Subcutaneous abdominal adipose tissue (tissue), 5 donors: Measurements from ENCODE around the gene CARD14.

Experiments
- H3K27ac ChIP-seq: one replicate; pipeline ENCODE4 v1.7.0; 2013; ENCODE audit warnings: low read depth, mild to moderate bottlenecking, inconsistent platforms, low read length, moderate library complexity
- H3K27me3 ChIP-seq, 5 donors: one replicate each; pipeline ENCODE4 v1.7.0; 2013; ENCODE audit warnings: low read length in 5 of 5, inconsistent platforms in 1 of 5; ENCODE audit not compliant: control insufficient read depth in 5 of 5, insufficient read depth in 4 of 5
- H3K36me3 ChIP-seq, 5 donors: one replicate each; pipeline ENCODE4 v1.7.0; 2013; ENCODE audit warnings: low read length in 5 of 5; ENCODE audit not compliant: control insufficient read depth in 5 of 5, insufficient read depth in 5 of 5
- H3K4me1 ChIP-seq, 5 donors: one replicate each; pipeline ENCODE4 v1.7.0; 2013; ENCODE audit warnings: low read length in 5 of 5, mild to moderate bottlenecking in 3 of 5, moderate library complexity in 1 of 5; ENCODE audit not compliant: control insufficient read depth in 5 of 5, insufficient read depth in 5 of 5
- H3K4me3 ChIP-seq, 5 donors: one replicate each; pipeline ENCODE4 v1.7.0; 2013; ENCODE audit warnings: low read length in 5 of 5, low read depth in 1 of 5
- H3K9ac ChIP-seq, 5 donors: one replicate each; pipeline ENCODE4 v1.7.0; 2013; ENCODE audit warnings: low read length in 5 of 5, mild to moderate bottlenecking in 4 of 5, moderate library complexity in 3 of 5
- H3K9me3 ChIP-seq, 5 donors: one replicate each; pipeline ENCODE4 v1.7.0; 2013; ENCODE audit warnings: low read length in 5 of 5; ENCODE audit not compliant: control insufficient read depth in 5 of 5
- donor health status: healthy.
- donor health status: healthy.
- donor health status: healthy.
- donor health status: healthy.
- donor health status: healthy.

CARD14 gene

GRCh38 chr17:80220736-80221215 lies 50.9 kb downstream of the CARD14 start:
- H3K4me3 ChIP-seq = peak overlapping the region; percentile 64 to 95 (median 89)
- no peak overlapping the region for H3K27ac ChIP-seq
- H3K36me3 ChIP-seq = peaks cover 0 to 30% (median 18%) of the 10 kb centered on the region in 5 donors
- H3K9ac ChIP-seq = peak overlapping the region in 4 of 5 donors; percentile 28 to 95 (median 68)
- peaks cover 4 to 28% (median 22%) of the 10 kb centered on the region in 5 donors for H3K4me1 ChIP-seq
- no peaks in the 10 kb centered on the region for H3K27me3 ChIP-seq
- no peaks in the 10 kb centered on the region for H3K9me3 ChIP-seq

- peaks cover 0 to 25% (median 12%) of the 10 kb centered on the region in 5 donors for H3K36me3 ChIP-seq
- H3K4me3 ChIP-seq = peak overlapping the region; percentile 64 to 95 (median 69)
- peak overlapping the region in 3 of 5 donors; percentile 53 to 69 (median 58) for H3K9ac ChIP-seq
- no peak overlapping the region for H3K27ac ChIP-seq
- H3K27me3 ChIP-seq = no peaks in the 10 kb centered on the region
- peaks cover 4 to 28% (median 22%) of the 10 kb centered on the region in 5 donors for H3K4me1 ChIP-seq
- no peaks in the 10 kb centered on the region for H3K9me3 ChIP-seq
These were observed 51.7 kb downstream of the CARD14 start for GRCh38 chr17:80221351-80222105.

GRCh38 chr17:80222376-80223141 lies 52.7 kb downstream of the CARD14 start:
- peaks cover 0 to 22% (median 10%) of the 10 kb centered on the region in 5 donors for H3K36me3 ChIP-seq
- H3K9ac ChIP-seq = peak overlapping the region in 1 of 5 donors; percentile 23
- H3K27ac ChIP-seq = no peak overlapping the region
- H3K4me1 ChIP-seq = peaks cover 4 to 28% (median 22%) of the 10 kb centered on the region in 5 donors
- H3K4me3 ChIP-seq = no peak overlapping the region
- no peaks in the 10 kb centered on the region for H3K9me3 ChIP-seq
- H3K27me3 ChIP-seq = no peaks in the 10 kb centered on the region

GRCh38 chr17:80223142-80223815 lies 53.4 kb downstream of the CARD14 start:
- Histone ChIP-seq H3K27ac (no peak overlapping the region), H3K9ac (no peak overlapping the region), H3K4me1 (peaks cover 4 to 26% (median 22%) of the 10 kb centered on the region in 5 donors), H3K36me3 (peaks cover 0 to 22% (median 16%) of the 10 kb centered on the region in 5 donors), H3K9me3 (no peaks in the 10 kb centered on the region), H3K4me3 (no peak overlapping the region), H3K27me3 (no peaks in the 10 kb centered on the region)

GRCh38 chr17:80223838-80224497 lies 54.1 kb downstream of the CARD14 start:
- Histone ChIP-seq H3K4me1 (peaks cover 4 to 23% (median 18%) of the 10 kb centered on the region in 5 donors), H3K27ac (no peak overlapping the region), H3K9ac (no peak overlapping the region), H3K27me3 (no peaks in the 10 kb centered on the region), H3K36me3 (peaks cover 0 to 29% (median 20%) of the 10 kb centered on the region in 5 donors), H3K9me3 (no peaks in the 10 kb centered on the region), H3K4me3 (no peak overlapping the region)

GRCh38 chr17:80224683-80225082 lies 54.9 kb downstream of the CARD14 start:
- Histone ChIP-seq H3K27ac (no peak overlapping the region), H3K9me3 (no peaks in the 10 kb centered on the region), H3K4me1 (peaks cover 3 to 16% (median 11%) of the 10 kb centered on the region in 5 donors), H3K27me3 (no peaks in the 10 kb centered on the region), H3K9ac (no peak overlapping the region), H3K36me3 (peaks cover 0 to 34% (median 23%) of the 10 kb centered on the region in 5 donors), H3K4me3 (no peak overlapping the region)

GRCh38 chr17:80225230-80225629 lies 55.4 kb downstream of the CARD14 start:
- Histone ChIP-seq H3K9ac (no peak overlapping the region), H3K36me3 (peaks cover 0 to 37% (median 24%) of the 10 kb centered on the region in 5 donors)

GRCh38 chr17:80227156-80227555 lies 57.3 kb downstream of the CARD14 start:
- H3K36me3 ChIP-seq = peaks cover 4 to 39% (median 25%) of the 10 kb centered on the region in 5 donors
- no peak overlapping the region for H3K27ac ChIP-seq
- no peaks in the 10 kb centered on the region for H3K27me3 ChIP-seq
- no peak overlapping the region for H3K9ac ChIP-seq
- peaks cover 0 to 7% (median 6%) of the 10 kb centered on the region in 5 donors for H3K9me3 ChIP-seq
- H3K4me3 ChIP-seq = no peak overlapping the region
- peaks cover 0 to 3% (median 0%) of the 10 kb centered on the region in 5 donors for H3K4me1 ChIP-seq

More at GRCh38 chr17:80225230-80225629, 55.4 kb downstream of the CARD14 start:
- no peaks in the 10 kb centered on the region for H3K9me3 ChIP-seq
- peaks cover 3 to 13% (median 8%) of the 10 kb centered on the region in 5 donors for H3K4me1 ChIP-seq
- H3K27me3 ChIP-seq = no peaks in the 10 kb centered on the region
- no peak overlapping the region for H3K4me3 ChIP-seq
- no peak overlapping the region for H3K27ac ChIP-seq

GRCh38 chr17:80227666-80228065 lies 57.8 kb downstream of the CARD14 start:
- Histone ChIP-seq H3K4me1 (peaks cover 0 to 3% (median 0%) of the 10 kb centered on the region in 5 donors), H3K9me3 (peaks cover 3 to 12% (median 11%) of the 10 kb centered on the region in 5 donors), H3K9ac (no peak overlapping the region), H3K4me3 (no peak overlapping the region), H3K27me3 (no peaks in the 10 kb centered on the region), H3K36me3 (peaks cover 4 to 39% (median 25%) of the 10 kb centered on the region in 5 donors), H3K27ac (no peak overlapping the region)
